GM18858 (cell line): ENCODE data around the gene STYXL1.
A peak's percentile ranks its signal among the peaks of the same experiment; 100 is the strongest.

ENCODE experiments used
- ATAC-seq: cut with Tn5 transposase; IDR thresholded peaks from one replicate; pipeline ENCODE4 v1.9.1; 2021; ENCODE audit not compliant: unreplicated experiment

The STYXL1 gene

DNA sequence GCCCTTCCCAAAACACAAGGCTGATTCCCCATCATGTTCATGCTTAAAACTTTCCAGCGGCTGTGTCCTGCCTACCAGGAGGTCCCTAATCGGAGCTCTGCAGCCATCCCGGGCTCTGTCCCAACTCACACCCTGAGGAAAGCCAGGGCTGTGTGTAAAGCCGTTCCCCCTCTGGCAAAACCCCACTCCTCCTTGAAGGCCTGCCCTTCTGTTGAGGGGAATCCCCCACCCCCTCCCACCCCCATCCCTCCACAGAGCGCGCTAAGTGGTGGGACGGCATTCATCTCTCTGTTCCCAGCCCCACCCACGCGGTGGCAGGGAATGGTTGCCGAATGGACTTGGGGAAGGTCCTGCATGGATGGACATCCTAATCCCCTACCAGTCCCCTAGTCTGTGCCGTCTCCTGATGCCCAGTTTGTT lies 52.7 kb downstream of the STYXL1 start:
- no peak for ATAC-seq

DNA sequence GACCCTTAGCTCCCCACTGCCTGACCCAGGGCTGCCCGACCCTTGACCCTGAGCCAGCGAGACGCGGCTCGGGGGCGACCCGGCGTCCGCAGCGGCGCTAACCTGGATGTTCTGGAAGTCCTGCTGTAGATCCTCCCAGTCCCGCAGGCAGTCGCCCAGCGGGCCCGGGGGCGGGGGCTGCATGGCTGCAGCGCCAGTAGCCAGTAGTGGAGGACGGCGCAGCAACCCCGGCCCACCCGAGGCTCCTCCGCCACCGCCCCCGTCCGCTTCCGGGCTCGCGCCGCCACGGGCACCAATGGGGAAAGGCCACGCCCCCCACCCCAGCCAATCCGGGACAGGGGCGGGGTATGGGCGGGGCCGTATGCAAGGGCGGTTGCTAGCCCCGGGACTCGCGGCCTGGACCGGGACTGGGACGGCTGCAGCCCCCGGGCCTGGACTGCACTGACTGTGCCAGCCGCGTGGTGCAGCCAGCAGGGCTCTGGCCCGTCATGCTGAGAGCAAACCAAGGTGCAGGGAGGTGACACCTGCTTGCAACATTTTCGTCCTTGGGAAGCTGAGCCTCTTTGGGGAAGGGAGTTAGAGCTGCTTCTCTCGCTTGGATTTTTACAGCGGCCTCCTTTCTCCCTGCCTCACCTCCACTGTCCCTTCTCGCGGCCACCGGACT lies 53.3 kb downstream of the STYXL1 start, which contains the start of gene TMEM120A:
Gene TMEM120A (minus strand): TSS at position 208 of the 664 bp plus-strand sequence. CDS start 25 bp downstream, at position 183.
- peak; percentile 90 for ATAC-seq

DNA sequence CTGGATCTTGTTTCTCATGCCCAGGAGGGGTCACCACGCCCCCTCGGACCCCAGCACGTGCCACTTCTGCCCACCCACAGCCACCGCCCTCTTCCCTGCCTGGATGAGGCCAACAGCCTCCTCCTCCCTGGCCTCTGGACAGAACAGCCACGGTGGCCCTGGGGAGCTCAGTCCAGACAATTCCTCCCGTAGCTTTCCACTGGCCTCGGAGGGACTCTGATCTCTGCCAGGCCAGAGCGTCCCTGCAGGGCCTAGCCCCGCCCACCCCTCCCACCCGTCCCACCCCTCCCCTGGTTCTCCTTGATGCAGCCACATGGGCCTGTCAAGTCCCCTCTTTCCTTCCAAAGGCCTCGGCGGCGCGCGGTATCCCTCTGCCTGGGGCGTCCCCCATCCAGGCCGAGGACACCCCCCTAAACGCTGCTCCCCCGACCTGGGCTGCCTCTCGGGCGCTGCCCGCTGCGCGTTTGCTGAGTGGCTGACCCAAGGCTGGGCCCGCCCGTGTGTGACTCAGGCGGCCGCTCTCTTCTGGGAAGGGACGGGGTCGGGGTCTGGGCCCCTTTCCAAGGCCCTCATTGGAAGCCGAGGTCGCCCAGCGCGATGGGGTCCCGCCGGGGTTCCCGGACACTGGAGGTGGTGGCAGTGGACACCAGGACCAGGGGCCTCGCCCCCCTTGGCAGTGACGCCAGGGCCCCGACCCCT lies 54.0 kb downstream of the STYXL1 start:
- ATAC-seq, result no peak

DNA sequence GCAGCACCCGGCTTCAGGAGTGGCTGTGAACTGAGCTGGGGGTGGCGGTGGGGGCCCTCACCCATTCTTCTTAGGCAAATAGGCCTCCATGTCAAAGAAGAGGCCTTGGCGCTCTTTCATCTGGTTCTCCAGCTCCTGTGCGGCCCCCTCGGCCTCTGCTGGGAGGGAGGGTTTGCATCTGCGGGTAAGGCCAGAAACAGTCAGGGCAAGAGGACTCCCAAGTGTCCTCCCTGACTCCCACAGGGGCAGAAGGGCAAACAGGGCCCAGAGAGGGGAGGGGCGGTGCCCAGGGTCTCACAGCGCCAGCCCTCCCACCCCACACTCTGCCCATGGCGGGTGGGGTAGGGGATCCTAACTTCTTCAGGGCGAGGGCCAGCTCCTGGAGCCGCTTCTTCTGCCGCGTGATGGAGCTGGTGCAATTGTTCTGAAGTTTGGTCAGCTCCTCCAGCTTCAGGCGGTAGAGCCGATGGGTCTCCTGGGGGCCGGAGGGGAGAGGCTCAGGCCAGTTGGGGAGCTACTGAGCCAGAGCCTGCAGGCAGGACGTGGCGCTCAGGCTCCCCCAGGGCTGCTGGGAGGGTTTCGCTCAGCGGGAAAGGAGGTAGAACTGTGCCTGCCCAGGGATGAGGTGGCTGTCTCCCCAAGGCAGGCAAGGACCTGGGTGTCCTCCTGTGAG lies 55.6 kb downstream of the STYXL1 start:
- no peak for ATAC-seq

GRCh38 chr7:75991531-75992082 lies 56.2 kb downstream of the STYXL1 start:
- ATAC-seq, result no peak

DNA sequence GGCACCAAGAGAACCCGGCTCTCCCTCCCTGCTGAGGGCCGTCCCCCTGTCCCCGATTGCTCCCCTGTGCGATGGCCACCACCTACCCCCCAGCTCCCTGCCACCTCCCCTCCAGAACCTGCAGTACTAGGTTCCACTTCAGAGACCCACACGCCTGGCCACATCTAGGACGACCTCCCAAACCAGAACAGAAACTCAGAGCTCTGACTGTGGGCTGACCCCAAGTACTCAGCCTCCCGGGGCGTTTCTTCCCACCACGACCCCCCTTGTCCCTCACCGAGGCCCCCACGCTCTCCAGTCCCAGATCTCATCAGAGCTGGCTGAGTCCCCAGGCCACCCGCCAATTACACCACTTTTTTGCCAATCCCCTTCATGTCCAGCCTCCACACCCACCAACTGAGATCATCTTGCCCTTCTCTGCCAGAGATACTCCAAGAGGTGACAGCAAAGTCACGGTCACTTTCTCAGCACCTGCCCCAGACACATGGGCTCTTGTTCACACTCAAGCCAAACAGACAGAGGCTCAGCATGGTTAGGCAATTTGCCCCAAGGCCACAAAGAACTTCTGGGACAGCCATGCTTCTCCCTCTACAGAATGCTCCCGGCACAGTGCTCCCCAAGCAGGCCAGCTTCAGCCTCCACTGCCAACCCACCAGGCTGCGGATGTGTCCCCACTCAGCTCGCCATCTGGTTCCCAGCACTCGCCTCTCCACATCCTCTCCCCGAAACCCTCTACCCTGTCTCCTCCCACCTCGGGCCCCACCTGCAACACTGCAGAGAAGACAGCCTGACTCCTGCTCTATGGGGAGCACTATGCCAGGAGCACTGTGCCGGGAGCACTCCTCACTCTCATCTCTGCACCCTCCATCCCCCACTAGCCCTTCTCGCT lies 58.1 kb downstream of the STYXL1 start:
- no peak for ATAC-seq

DNA sequence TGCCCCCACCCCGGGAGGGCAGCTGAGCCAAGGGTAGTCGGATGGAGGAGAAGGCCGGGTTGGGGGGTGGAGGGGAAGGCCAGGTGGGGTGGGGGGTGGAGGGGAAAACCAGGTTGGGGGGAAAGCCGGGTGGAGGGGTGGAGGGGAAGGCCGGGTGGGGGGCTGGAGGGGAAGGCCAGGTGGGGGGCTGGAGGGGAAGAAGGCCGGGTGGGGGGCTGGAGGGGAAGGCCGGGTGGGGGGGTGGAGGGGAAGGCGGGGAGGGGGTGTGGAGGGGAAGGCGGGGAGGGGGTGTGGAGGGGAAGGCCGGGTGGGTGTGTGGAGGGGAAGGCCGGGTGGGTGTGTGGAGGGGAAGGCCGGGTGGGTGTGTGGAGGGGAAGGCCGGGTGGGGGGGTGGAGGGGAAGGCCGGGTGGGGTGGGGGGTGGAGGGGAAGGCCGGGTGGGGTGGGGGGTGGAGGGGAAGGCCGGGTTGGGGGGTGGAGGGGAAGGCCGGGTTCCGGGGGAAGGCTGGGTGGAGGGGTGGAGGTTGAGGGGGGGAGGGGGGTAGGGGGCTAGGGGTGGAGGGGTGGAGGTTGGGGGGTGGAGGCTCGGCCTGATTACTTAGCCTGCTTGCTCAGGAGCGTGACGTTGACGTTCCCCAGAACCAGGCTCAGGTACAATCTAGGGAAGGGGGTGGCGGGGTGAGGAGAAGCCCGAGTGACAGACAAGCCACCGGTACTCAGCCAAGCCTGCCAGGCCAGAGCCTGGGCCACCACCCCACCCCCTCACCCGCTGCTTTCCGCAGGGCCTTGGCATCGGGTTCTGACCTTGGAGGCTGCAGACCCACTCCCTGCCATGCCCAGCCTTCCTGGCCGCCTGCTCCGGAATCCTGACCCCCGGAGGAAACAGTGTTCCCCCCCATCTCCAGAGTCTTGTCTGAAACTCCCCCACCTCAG lies 59.0 kb downstream of the STYXL1 start:
- no peak for ATAC-seq

- no peak for ATAC-seq
These were observed 59.8 kb downstream of the STYXL1 start for GRCh38 chr7:75987805-75988567.

- ATAC-seq, result no peak
These were observed 60.6 kb downstream of the STYXL1 start for GRCh38 chr7:75987026-75987804.

DNA sequence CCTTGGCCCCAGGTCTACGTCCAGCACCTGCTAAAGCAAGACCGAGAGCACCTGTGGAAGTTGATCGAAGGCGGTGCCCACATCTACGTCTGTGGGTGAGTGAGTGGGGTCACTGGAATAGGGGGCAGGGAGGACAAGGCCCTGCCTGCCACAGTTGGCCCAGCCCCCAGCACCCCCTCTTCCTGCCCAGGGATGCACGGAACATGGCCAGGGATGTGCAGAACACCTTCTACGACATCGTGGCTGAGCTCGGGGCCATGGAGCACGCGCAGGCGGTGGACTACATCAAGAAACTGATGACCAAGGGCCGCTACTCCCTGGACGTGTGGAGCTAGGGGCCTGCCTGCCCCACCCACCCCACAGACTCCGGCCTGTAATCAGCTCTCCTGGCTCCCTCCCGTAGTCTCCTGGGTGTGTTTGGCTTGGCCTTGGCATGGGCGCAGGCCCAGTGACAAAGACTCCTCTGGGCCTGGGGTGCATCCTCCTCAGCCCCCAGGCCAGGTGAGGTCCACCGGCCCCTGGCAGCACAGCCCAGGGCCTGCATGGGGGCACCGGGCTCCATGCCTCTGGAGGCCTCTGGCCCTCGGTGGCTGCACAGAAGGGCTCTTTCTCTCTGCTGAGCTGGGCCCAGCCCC lies 61.5 kb downstream of the STYXL1 start:
- ATAC-seq, result no peak

GRCh38 chr7:75985518-75986146 lies 62.2 kb downstream of the STYXL1 start:
- no peak for ATAC-seq

DNA sequence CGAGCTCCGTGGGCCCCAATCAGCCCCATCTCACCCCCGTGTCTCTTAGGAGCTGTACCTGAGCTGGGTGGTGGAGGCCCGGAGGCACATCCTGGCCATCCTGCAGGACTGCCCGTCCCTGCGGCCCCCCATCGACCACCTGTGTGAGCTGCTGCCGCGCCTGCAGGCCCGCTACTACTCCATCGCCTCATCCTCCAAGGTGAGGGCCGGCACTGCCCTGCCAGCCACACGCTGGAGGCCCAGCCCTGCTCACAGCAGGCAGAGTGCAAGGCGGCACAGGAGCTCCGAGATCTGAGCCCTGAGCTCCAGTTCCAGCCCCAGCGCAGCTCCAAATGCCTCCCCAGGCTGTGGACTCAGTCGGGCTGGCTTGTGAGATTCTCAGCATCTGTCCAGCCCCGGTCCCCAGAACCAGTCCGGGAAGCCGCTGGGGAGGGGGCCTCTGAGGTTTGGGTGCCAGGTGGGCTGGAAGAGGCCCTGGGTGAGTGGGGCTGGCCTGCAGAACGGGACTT lies 62.7 kb downstream of the STYXL1 start:
- ATAC-seq, result no peak

GRCh38 chr7:75984130-75985008 lies 63.4 kb downstream of the STYXL1 start:
- ATAC-seq, result no peak

DNA sequence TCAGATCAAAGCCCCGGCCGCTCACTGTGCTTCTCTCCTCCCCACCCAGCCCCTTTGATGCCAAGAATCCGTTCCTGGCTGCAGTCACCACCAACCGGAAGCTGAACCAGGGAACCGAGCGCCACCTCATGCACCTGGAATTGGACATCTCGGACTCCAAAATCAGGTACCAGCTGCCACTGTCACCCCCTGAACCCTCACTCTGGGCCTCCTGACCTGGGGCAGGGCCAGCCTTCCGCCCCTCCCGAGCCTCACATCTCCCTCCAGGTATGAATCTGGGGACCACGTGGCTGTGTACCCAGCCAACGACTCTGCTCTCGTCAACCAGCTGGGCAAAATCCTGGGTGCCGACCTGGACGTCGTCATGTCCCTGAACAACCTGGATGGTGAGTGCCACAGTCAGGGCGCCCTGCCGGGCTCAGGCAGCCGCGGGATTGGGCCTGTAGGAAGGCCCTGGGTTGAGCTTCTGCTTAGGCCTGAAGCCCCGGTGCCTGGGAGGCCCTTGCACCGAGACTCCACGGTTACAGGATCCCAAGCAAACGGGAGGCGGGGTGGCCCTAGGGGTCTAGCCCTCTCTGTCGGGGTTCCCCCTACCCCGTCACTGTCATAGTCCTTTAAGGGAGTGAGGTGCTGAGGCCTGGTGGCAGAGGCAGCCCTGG lies 64.2 kb downstream of the STYXL1 start:
- ATAC-seq, result no peak

GRCh38 chr7:75982306-75983064 lies 65.3 kb downstream of the STYXL1 start:
- ATAC-seq, result no peak
